OCI-M2 (cell line): ENCODE measurements around the gene CABP7.
"Not testable (repeated sequence)": the region's sequence is repeated elsewhere in the genome, so short reads cannot be mapped to it uniquely, and the experiment has no call there.

Experiments
- DNase-seq: peaks from one replicate; lab custom pipeline; 2025; ENCODE audit not compliant: unreplicated experiment; lab: John Stamatoyannopoulos, UW

Gene CABP7

DNA sequence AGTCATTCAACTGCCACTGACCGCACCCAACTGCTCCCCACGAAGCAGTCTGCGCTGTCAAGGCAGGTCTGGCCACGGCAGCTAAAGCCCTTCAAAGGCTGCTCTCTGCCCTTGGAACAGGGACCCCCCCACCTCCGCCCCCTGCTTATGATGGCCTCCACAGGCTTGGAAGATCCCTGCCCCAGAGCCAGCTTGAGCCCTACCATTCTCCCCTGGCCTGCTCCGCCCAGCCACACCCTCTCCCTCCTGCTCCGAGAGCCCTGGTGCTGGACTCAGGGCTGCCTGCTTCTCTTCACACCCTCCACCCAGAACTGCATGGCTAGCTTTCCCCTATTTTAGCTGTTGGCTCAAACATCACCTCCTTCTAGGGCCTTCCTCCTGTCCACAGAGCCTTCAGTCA lies 28.0 kb downstream of the CABP7 start:
- no peak for DNase-seq

GRCh38 chr22:29748248-29748893 lies 28.6 kb downstream of the CABP7 start:
- no peak for DNase-seq

DNA sequence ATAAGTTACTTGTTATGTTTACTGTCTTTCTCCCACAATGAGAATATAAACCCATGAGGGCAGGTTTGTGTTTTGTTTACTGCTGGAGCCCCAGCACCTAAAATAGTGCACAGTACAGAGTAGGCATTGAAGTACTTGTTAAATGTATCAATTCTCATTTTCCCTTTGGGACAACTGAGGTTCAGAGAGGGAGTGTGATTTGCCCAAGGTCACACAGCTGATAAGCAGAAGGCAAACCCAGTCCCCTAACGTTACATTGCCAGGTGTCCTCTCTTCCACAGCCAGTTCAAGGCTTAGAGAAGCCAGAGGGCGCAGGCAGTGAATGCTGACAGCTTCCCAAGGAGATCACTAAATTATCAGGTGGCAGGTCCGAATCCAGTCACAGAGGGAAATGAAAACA lies 30.2 kb downstream of the CABP7 start:
- DNase-seq: no peak

DNA sequence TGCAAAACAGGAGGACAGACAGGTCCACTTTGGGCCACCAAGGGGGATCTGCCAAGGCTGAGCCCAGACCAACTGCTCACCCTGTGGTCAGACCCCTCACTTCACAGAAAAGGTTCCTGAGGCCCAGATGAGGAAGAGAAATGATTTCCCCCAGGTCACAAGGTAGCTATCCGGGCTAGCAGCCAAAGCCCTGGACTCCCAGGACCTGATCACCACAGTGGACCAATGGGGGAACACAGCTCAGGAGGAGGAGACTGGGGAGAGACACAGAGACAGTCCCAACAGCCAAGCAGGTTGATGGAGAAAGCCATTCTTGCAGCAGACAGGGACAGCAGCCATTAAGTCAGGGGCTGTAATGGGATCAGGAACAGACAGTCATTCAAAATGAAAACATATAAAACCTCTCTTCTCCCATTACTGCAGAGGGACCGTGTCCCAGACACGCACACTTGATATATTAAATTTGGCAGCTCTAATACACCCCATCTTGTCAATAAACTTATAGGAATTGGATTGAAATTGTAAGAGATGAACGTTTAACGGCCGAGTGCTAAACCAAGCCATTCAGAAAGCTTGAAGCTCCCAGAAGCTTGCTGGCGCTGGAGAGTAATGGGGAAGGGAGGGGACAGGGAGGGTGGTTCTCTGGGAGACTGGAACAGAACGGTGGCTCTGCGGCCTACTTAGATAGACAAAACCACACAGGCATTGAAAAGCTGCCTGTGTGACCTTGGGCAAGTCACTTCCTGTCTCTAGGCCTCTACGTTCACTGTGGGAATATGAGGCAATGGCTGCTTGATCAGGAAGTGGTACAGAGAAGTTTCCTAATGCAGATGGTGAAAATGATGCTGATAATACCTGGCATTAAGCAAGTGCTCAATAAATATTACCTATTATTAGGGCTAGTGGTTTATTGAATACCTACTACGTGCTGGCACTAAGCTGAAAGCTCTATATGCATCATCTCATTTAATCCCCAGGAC lies 31.0 kb downstream of the CABP7 start:
- DNase-seq: no peak

DNA sequence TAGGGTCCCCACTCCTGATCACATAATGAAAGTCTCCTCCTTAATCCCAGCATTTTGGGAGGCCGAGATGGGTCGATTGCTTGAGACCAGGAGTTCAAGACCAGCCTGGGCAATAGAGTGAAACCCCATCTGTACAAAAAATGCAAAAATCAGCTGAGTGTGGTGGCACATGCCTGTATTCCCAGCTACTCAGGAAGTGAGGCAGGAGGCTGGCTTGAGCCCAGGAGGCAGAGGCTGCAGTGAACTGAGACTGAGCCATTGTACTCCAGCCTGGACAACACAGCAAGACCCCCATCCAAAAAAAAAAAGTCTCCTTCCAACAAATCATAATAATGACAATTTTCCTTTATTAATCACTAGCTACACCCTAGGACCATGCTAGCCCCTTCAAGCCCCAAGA lies 31.9 kb downstream of the CABP7 start:
- DNase-seq: no peak

- no peak for DNase-seq
These were observed 34.2 kb downstream of the CABP7 start for GRCh38 chr22:29753808-29754657.

- DNase-seq: not testable (repeated sequence)
These were observed 35.0 kb downstream of the CABP7 start for GRCh38 chr22:29754658-29755395.

GRCh38 chr22:29755889-29756288 lies 36.1 kb downstream of the CABP7 start:
- DNase-seq: no peak

- DNase-seq: no peak
These were observed 36.5 kb downstream of the CABP7 start for GRCh38 chr22:29756341-29756740.

- no peak for DNase-seq
These were observed 37.3 kb downstream of the CABP7 start for GRCh38 chr22:29757096-29757495.

GRCh38 chr22:29758068-29758622 lies 38.3 kb downstream of the CABP7 start:
- DNase-seq: no peak

- DNase-seq: no peak
These were observed 39.2 kb downstream of the CABP7 start for GRCh38 chr22:29758959-29759358.

DNA sequence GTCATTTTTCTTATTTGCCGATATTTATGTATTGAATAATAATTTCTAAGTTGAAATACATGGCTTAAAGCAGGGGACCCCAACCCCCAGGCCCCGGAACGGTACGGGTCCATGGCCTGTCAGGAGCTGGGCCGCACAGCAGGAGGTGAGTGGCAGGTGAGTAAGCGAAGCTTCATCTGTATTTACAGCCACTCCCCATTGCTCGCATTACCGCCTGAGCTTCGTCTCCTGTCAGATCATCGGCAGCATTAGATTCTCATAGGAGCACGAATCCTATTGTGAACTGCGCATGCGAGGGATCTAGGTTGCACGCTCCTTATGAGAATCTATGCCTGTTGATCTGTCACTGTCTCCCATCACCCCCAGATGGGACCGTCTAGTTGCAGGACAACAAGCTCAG lies 42.5 kb downstream of the CABP7 start:
- no peak for DNase-seq

DNA sequence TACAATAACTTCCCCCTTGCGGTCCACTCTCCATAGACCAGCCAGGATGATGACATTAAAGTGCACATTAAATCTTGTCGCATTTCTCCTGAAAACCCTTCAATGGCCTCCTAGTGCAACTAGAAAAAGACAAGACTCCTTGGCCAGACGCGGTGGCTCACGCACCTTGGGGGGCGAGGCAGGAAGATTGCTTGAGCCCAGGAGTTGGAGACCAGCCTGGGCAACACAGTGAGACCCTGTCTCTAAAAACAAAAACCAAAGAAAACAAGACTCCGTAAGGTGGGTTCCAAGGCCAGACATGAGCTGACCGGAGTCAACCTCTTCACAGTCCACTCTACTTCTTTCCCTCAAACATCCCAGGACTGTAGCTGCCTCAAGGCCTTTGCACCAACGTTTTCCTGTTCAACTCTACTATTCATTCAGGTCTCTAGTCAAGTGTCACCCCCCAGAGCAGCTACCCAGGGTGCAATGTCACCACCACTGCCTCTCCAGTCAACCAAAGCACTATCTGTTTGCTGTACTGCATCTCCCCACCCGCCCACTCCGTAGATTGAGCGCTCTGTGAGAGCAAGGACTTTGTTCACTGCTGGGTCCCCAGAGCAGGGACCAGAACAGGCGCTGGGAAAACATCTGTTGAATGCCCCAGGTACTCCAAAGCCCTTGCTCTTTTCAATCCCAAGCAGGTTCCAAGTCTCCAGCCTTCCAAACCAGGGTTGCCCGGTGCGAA lies 46.3 kb downstream of the CABP7 start:
- DNase-seq: no peak

- DNase-seq: peak; percentile 48
These were observed 46.9 kb downstream of the CABP7 start, which contains the start of gene ZMAT5 for GRCh38 chr22:29766632-29767170. Gene ZMAT5, minus strand, starts transcription at chr22:29767007. Its CDS starts 18,463 bp downstream, at chr22:29748544.

- no peak for DNase-seq
These were observed 47.6 kb downstream of the CABP7 start, which contains the start of gene UQCR10 for GRCh38 chr22:29767171-29768051. Gene UQCR10, plus strand, starts transcription at chr22:29767369. Its CDS starts 30 bp downstream, at chr22:29767399.

- no peak for DNase-seq
These were observed 48.4 kb downstream of the CABP7 start for GRCh38 chr22:29768052-29768693.
